A549 (cell line): ENCODE measurements around the gene KRT38. TPM values are rescaled to one million over a fixed set of nuclear protein-coding genes. Genes with fewer than 3 reads are reported as not detected.

ENCODE experiments used
- ATAC-seq, 2 experiments: fragments of 200-7000 bp in 1 of 2; fragments of >200 bp in 1 of 2; cut with Nextera tagmentation in 1 of 2; cut with Tn5 transposase in 1 of 2; 3 replicates each; pipeline versions ENCODE4 v1.8.0 to v1.9.1; 2018 to 2020; ENCODE audit warnings: mild to moderate bottlenecking in 1 of 2, moderate library complexity in 1 of 2
- CTCF ChIA-PET: fragments of 300-600 bp; sonication (Branson Sonifier 250); formaldehyde crosslinking; extraction: SDS; loops from one replicate; lab custom pipeline; 2021; ENCODE audit warnings: antibody characterized with exemption, inconsistent platforms; lab: Yijun Ruan, JAX
- POLR2A ChIA-PET: fragments of 350-600 bp; formaldehyde crosslinking; extraction: SDS; loops from one replicate; lab custom pipeline; 2021; ENCODE audit warnings: antibody characterized with exemption, inconsistent platforms; lab: Yijun Ruan, JAX
- DNase-seq, 2 experiments: peaks; one replicate each; pipeline versions ENCODE4 v3.0.0 to v3.0.0-alpha.2; 2011 to 2016; ENCODE audit warnings: low read depth in 1 of 2, low spot score in 1 of 2
- FAIRE-seq: peaks from 2 replicates; lab custom pipeline; 2011; peaks lifted over from hg19 to GRCh38; lab: Jason Lieb, UNC
- H3K27ac ChIP-seq, 2 experiments: fragments of >200 bp; sonication (Bioruptor Twin); formaldehyde crosslinking; 3 replicates each; pipeline ENCODE4 v1.5.1; 2016 to 2017
- H3K4me1 ChIP-seq: fragments of >200 bp; sonication (Bioruptor Twin); formaldehyde crosslinking; 3 replicates; pipeline ENCODE4 v1.6.1; 2016
- H3K4me2 ChIP-seq: fragments of >200 bp; sonication (Bioruptor Twin); formaldehyde crosslinking; 3 replicates; pipeline ENCODE4 v1.6.1; 2016
- H3K4me3 ChIP-seq: fragments of >200 bp; sonication (Bioruptor Twin); formaldehyde crosslinking; 3 replicates; pipeline ENCODE4 v1.5.1; 2016
- H3K9me3 ChIP-seq: fragments of >200 bp; sonication (Bioruptor Twin); formaldehyde crosslinking; 3 replicates; pipeline ENCODE4 v1.6.1; 2016
- BHLHE40 ChIP-seq: IDR thresholded peaks from 2 replicates; pipeline ENCODE4 v1.6.1; 2012; ENCODE audit warnings: low read depth, low read length, inconsistent platforms
- CBX2 ChIP-seq: fragments of 200-600 bp; sonication (generic); IDR thresholded peaks from 2 replicates; pipeline ENCODE4 v1.6.1; 2016; ENCODE audit warnings: low read depth, mild to moderate bottlenecking, borderline replicate concordance
- CEBPB ChIP-seq, 2 experiments: fragments of >200 bp in 1 of 2; sonication (Bioruptor Twin) in 1 of 2; formaldehyde crosslinking in 1 of 2; IDR thresholded peaks; 2 replicates each; pipeline ENCODE4 v1.6.1; 2012 to 2016
- CHD2 ChIP-seq: fragments of 150-350 bp; IDR thresholded peaks from 2 replicates; pipeline ENCODE4 v1.6.1; 2014; ENCODE audit warnings: low read length; ENCODE audit not compliant: partially characterized antibody
- CHD4 ChIP-seq: fragments of 200-600 bp; sonication (generic); IDR thresholded peaks from 2 replicates; pipeline ENCODE4 v1.6.1; 2016; ENCODE audit warnings: antibody characterized with exemption, mild to moderate bottlenecking, borderline replicate concordance
- EHF ChIP-seq: fragments of 250-450 bp; sonication (Bioruptor Pico); IDR thresholded peaks from 2 replicates; pipeline ENCODE4 v1.5.0; 2020; ENCODE audit warnings: mild to moderate bottlenecking
- EP300 ChIP-seq, 2 experiments: fragments of >200 bp; sonication (Bioruptor Twin); formaldehyde crosslinking; IDR thresholded peaks; 2 replicates in 1 of 2; 3 replicates in 1 of 2; pipeline ENCODE4 v1.6.1; 2016 to 2017
- ESRRA ChIP-seq: fragments of 150-350 bp; IDR thresholded peaks from 2 replicates; pipeline ENCODE4 v1.6.1; 2014; ENCODE audit warnings: mild to moderate bottlenecking, low read length, borderline replicate concordance
- FOSB ChIP-seq: fragments of 250-450 bp; sonication (Bioruptor Pico); IDR thresholded peaks from 2 replicates; pipeline ENCODE4 v1.5.0; 2020; ENCODE audit warnings: mild to moderate bottlenecking, moderate library complexity
- FOSL2 ChIP-seq, 2 experiments: fragments of 450-650 bp in 1 of 2; fragments of >200 bp in 1 of 2; sonication (Bioruptor Twin) in 1 of 2; formaldehyde crosslinking; IDR thresholded peaks; 2 replicates each; pipeline versions ENCODE4 v1.5.0 to v1.6.1; 2016 to 2020; ENCODE audit warnings: mild to moderate bottlenecking in 1 of 2, moderate library complexity in 1 of 2
- HDAC2 ChIP-seq: fragments of 200-600 bp; sonication (generic); IDR thresholded peaks from 2 replicates; pipeline ENCODE4 v1.6.1; 2016
- HEYL ChIP-seq: fragments of 250-450 bp; sonication (Bioruptor Pico); IDR thresholded peaks from 2 replicates; pipeline ENCODE4 v1.8.0; 2021; ENCODE audit warnings: mild to moderate bottlenecking, moderate library complexity
- JUNB ChIP-seq: fragments of >200 bp; sonication (Bioruptor Twin); formaldehyde crosslinking; IDR thresholded peaks from 2 replicates; pipeline ENCODE4 v1.6.1; 2016
- KDM1A ChIP-seq: fragments of 200-600 bp; sonication (generic); IDR thresholded peaks from 2 replicates; pipeline ENCODE4 v1.6.1; 2016; ENCODE audit warnings: low read depth, mild to moderate bottlenecking
- KDM5A ChIP-seq: fragments of 200-600 bp; sonication (generic); IDR thresholded peaks from 2 replicates; pipeline ENCODE4 v1.6.1; 2016; ENCODE audit warnings: antibody characterized with exemption, mild to moderate bottlenecking
- NFE2L2 ChIP-seq: fragments of 150-350 bp; conservative IDR thresholded peaks from 2 replicates; pipeline ENCODE4 v1.6.1; 2014; ENCODE audit warnings: low read length
- NPAS2 ChIP-seq: fragments of 250-450 bp; sonication (Bioruptor Pico); IDR thresholded peaks from 2 replicates; pipeline ENCODE4 v1.8.0; 2022; ENCODE audit warnings: mild to moderate bottlenecking, moderate library complexity, borderline replicate concordance
- PHF8 ChIP-seq: fragments of 200-600 bp; sonication (generic); IDR thresholded peaks from 2 replicates; pipeline ENCODE4 v1.6.1; 2016; ENCODE audit warnings: low read depth, mild to moderate bottlenecking, antibody characterized with exemption, moderate library complexity, borderline replicate concordance
- POLR2AphosphoS2 ChIP-seq: conservative IDR thresholded peaks from 2 replicates; pipeline ENCODE4 v1.6.1; 2012; ENCODE audit warnings: low read length, improper control_type of control experiment, inconsistent platforms
- RAD21 ChIP-seq, 2 experiments: fragments of >200 bp in 1 of 2; sonication (Bioruptor Twin) in 1 of 2; formaldehyde crosslinking in 1 of 2; IDR thresholded peaks in 1 of 2; conservative IDR thresholded peaks in 1 of 2; 2 replicates in 1 of 2; 3 replicates in 1 of 2; pipeline ENCODE4 v1.6.1; 2012 to 2018; ENCODE audit warnings: inconsistent platforms in 1 of 2
- RCOR1 ChIP-seq: fragments of 150-350 bp; IDR thresholded peaks from 2 replicates; pipeline ENCODE4 v1.6.1; 2014; ENCODE audit warnings: antibody characterized with exemption, low read length, low read depth
- RNF2 ChIP-seq: fragments of 200-600 bp; sonication (generic); IDR thresholded peaks from 2 replicates; pipeline ENCODE4 v1.6.1; 2016; ENCODE audit warnings: low read depth, mild to moderate bottlenecking, antibody characterized with exemption, moderate library complexity, borderline replicate concordance
- SMC3 ChIP-seq: fragments of >200 bp; sonication (Bioruptor Twin); formaldehyde crosslinking; IDR thresholded peaks from 3 replicates; pipeline ENCODE4 v1.6.1; 2018; ENCODE audit warnings: inconsistent platforms
- SREBF2 ChIP-seq: fragments of 450-650 bp; IDR thresholded peaks from 2 replicates; pipeline ENCODE4 v1.6.1; 2014; ENCODE audit warnings: mild to moderate bottlenecking, moderate library complexity
- ZSCAN20 ChIP-seq: fragments of 250-450 bp; sonication (Bioruptor Pico); IDR thresholded peaks from 2 replicates; pipeline ENCODE4 v1.8.0; 2022; ENCODE audit warnings: mild to moderate bottlenecking, moderate library complexity
- WGBS: methylation state at CpG from one replicate; pipeline ENCODE4 v1.1.6; 2017; ENCODE audit errors: missing lambda C conversion rate; 5-methylcytosine and 5-hydroxymethylcytosine counted together
- polyA plus RNA-seq, 4 experiments: library from polyadenylated mRNA; depleted of rRNA in 3 of 4; stranded (reverse); fragments of >200 nt; fragmentation: RNase III in 1 of 4; extraction: RNeasy Plus Mini Kit Qiagen cat#74134 plus additional on column Dnase treatment in 1 of 4; gene quantifications; 2 replicates in 3 of 4; 3 replicates in 1 of 4; pipeline ENCODE4 v1.2.3, GENCODE V29; 2011 to 2017
- TF ChIP-seq, protein P1 (sequence below): IDR thresholded peaks from 2 replicates; pipeline ENCODE4 v1.6.1; 2012; ENCODE audit warnings: low read depth, borderline replicate concordance
- TF ChIP-seq, protein P2 (sequence below): fragments of 150-350 bp; IDR thresholded peaks from 2 replicates; pipeline ENCODE4 v1.6.1; 2014; ENCODE audit warnings: low read depth, mild to moderate bottlenecking, low read length
- TF ChIP-seq, protein P3 (sequence below): IDR thresholded peaks from 2 replicates; pipeline ENCODE4 v1.6.1; 2012
- TF ChIP-seq, protein P4 (sequence below): IDR thresholded peaks from 2 replicates; pipeline ENCODE4 v1.6.1; 2012
- TF ChIP-seq, protein P5 (sequence below): fragments of 450-650 bp; IDR thresholded peaks from 2 replicates; pipeline ENCODE4 v1.6.1; 2014; ENCODE audit warnings: antibody characterized with exemption

KRT38 gene
- polyA plus RNA-seq, 2 of the 4 experiments (the other 2 are of a cell fraction): not detected

DNA sequence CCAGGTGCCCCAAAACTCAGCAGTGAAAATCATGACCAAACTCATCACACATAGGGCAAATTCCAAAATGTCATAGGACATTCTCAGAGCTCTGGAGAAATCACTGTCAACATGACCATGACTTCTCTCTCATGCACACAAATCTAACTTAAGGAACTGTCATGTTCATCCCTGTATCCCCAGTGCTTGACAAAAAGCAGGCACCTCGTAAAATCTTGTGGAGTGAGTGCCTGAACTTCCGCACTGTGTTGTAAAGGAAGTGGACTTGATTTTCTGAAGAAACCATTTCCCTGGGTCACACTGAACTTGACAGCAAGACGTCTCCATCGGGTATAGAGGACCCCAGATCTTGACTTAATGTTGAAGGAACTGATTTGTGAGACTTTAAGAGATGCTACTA lies 19.2 kb downstream of the KRT38 start:
- DNase-seq: no peak
- ChIA-PET CTCF (interaction anchor here (1.0 to 1.1 kb wide), 2 partner anchors 18 to 66 kb away, joined by 3 read pairs; no protein-coding TSS in a partner anchor), POLR2A (no interaction called here)
- no peak for FAIRE-seq
- ATAC-seq: no peak
- Histone ChIP-seq H3K9me3 (no peaks in the 10 kb centered on the region), H3K4me1 (0 out of 3 replicates have a peak, but pooled peaks cover 4% of the 10 kb centered on the region), H3K4me3 (no peak overlapping the region), H3K4me2 (no peak overlapping the region)
- whole genome bisulfite sequencing: 66% methylated on average over 4 of the region's 4 CpGs
- TF ChIP-seq CHD2 (no peak), HDAC2 (no peak), FOSB (CRISPR knock-in tag) (no peak), CEBPB (IDR thresholded peaks at IDR 0.05) (no peak), RCOR1 (no peak), KDM5A (no peak), BHLHE40 (no peak), RNF2 (no peak), POLR2AphosphoS2 (no peak), SMC3 (no peak), JUNB (no peak), SREBF2 (no peak), CHD4 (no peak), ZSCAN20 (no peak), PHF8 (no peak)
- TF ChIP-seq, protein P1, sequence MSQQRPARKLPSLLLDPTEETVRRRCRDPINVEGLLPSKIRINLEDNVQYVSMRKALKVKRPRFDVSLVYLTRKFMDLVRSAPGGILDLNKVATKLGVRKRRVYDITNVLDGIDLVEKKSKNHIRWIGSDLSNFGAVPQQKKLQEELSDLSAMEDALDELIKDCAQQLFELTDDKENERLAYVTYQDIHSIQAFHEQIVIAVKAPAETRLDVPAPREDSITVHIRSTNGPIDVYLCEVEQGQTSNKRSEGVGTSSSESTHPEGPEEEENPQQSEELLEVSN: no peak
- TF ChIP-seq, protein P2, sequence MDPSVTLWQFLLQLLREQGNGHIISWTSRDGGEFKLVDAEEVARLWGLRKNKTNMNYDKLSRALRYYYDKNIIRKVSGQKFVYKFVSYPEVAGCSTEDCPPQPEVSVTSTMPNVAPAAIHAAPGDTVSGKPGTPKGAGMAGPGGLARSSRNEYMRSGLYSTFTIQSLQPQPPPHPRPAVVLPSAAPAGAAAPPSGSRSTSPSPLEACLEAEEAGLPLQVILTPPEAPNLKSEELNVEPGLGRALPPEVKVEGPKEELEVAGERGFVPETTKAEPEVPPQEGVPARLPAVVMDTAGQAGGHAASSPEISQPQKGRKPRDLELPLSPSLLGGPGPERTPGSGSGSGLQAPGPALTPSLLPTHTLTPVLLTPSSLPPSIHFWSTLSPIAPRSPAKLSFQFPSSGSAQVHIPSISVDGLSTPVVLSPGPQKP: no peak
- TF ChIP-seq, protein P3, sequence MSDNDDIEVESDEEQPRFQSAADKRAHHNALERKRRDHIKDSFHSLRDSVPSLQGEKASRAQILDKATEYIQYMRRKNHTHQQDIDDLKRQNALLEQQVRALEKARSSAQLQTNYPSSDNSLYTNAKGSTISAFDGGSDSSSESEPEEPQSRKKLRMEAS: no peak
- TF ChIP-seq, all 56 proteins: peak for 0
- H3K27ac ChIP-seq: no peak overlapping the region

DNA sequence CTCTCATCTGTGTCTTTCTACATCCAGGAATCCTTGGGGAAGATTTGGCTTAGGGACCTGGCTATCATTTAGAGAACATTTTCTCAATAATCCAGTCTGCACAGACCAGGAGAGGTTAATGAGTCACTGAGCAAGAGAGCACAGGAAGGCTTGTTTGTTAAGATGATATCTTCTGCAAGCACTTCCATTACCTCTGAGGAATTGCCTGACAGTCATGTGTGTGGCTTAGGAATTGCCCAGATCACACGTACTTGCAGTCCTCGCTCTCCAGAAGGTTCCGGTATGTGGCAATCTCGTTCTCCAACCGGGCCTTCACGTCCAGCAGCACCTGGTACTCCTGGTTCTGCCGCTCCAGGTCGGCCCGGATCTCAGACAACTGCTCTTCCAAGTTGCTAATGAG lies 19.7 kb downstream of the KRT38 start:
- H3K27ac ChIP-seq: no peak overlapping the region; a peak in 1 of 6 replicates
- no peak overlapping the region; the same call in 2 of the 3 replicates for H3K4me2 ChIP-seq
- CTCF ChIA-PET: interaction anchor here (1.8 to 6.1 kb wide), 2 partner anchors 15 to 18 kb away, joined by 5 to 46 read pairs; no protein-coding TSS in a partner anchor
- FAIRE-seq (no peak), DNase-seq (no peak), ATAC-seq (no peak; a peak in 1 of 6 replicates)
- 54% methylated on average over 9 of the region's 9 CpGs for WGBS
- no peaks in the 10 kb centered on the region for H3K9me3 ChIP-seq
- POLR2A ChIA-PET: no interaction called here
- no peak overlapping the region for H3K4me3 ChIP-seq
- H3K4me1 ChIP-seq: 0 out of 3 replicates have a peak, but pooled peaks cover 4% of the 10 kb centered on the region
- no peak for TF ChIP-seq NPAS2
- no peak for TF ChIP-seq PHF8
- no peak for TF ChIP-seq NFE2L2
- TF ChIP-seq, protein P2: no peak
- no peak for TF ChIP-seq EHF (CRISPR knock-in tag)
- TF ChIP-seq, protein P4, sequence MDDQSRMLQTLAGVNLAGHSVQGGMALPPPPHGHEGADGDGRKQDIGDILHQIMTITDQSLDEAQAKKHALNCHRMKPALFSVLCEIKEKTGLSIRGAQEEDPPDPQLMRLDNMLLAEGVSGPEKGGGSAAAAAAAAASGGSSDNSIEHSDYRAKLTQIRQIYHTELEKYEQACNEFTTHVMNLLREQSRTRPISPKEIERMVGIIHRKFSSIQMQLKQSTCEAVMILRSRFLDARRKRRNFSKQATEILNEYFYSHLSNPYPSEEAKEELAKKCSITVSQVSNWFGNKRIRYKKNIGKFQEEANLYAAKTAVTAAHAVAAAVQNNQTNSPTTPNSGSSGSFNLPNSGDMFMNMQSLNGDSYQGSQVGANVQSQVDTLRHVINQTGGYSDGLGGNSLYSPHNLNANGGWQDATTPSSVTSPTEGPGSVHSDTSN: no peak
- TF ChIP-seq EP300 (IDR thresholded peaks at IDR 0.05): no peak
- no peak for TF ChIP-seq SMC3
- TF ChIP-seq RNF2: no peak
- TF ChIP-seq KDM1A: no peak
- TF ChIP-seq, protein P5, sequence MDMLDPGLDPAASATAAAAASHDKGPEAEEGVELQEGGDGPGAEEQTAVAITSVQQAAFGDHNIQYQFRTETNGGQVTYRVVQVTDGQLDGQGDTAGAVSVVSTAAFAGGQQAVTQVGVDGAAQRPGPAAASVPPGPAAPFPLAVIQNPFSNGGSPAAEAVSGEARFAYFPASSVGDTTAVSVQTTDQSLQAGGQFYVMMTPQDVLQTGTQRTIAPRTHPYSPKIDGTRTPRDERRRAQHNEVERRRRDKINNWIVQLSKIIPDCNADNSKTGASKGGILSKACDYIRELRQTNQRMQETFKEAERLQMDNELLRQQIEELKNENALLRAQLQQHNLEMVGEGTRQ: no peak
- TF ChIP-seq FOSL2 (IDR thresholded peaks at IDR 0.05): no peak
- TF ChIP-seq FOSL2 (CRISPR knock-in tag; IDR thresholded peaks at IDR 0.05): no peak
- TF ChIP-seq ESRRA: no peak
- no peak for TF ChIP-seq HEYL (CRISPR knock-in tag)
- TF ChIP-seq CHD4: no peak
- TF ChIP-seq CBX2: no peak
- no peak for TF ChIP-seq RAD21 (conservative IDR thresholded peaks at IDR 0.05 in 1 of 2, IDR thresholded peaks at IDR 0.05 in 1 of 2)
